Urothelium cell line (cell line): ENCODE data around the gene EOLA1.
"Not testable (repeated sequence)": the region's sequence is repeated elsewhere in the genome, so short reads cannot be mapped to it uniquely, and the experiment has no call there.

Experiments
- DNase-seq: peaks from one replicate; pipeline ENCODE4 v3.0.0; 2011; ENCODE audit warnings: low spot score, mixed read lengths
- FAIRE-seq: peaks from 2 replicates; lab custom pipeline; 2011; peaks lifted over from hg19 to GRCh38; lab: Jason Lieb, UNC

The EOLA1 gene

GRCh38 chrX:149541521-149542047 lies 772 bp downstream of the EOLA1 start:
- no peak for DNase-seq
- no peak for FAIRE-seq

GRCh38 chrX:149545545-149546543 lies 5.0 kb downstream of the EOLA1 start:
- DNase-seq, FAIRE-seq: not testable (repeated sequence)

- not testable (repeated sequence) for FAIRE-seq, DNase-seq
Measured at GRCh38 chrX:149546962-149547361, 6.2 kb downstream of the EOLA1 start.

- FAIRE-seq, DNase-seq: not testable (repeated sequence)
Measured at GRCh38 chrX:149547782-149548181, 7.0 kb downstream of the EOLA1 start.

- DNase-seq, FAIRE-seq: not testable (repeated sequence)
Measured at GRCh38 chrX:149549701-149550100, 8.9 kb downstream of the EOLA1 start, which contains the start of gene HSFX3. TSS of gene HSFX3 (minus strand) at chrX:149549924. CDS start at chrX:149549852, 72 bp downstream.

GRCh38 chrX:149550454-149550853 lies 9.6 kb downstream of the EOLA1 start:
- not testable (repeated sequence) for FAIRE-seq, DNase-seq

- FAIRE-seq, DNase-seq: not testable (repeated sequence)
Measured at GRCh38 chrX:149551245-149551938, 10.6 kb downstream of the EOLA1 start.

GRCh38 chrX:149551939-149552248 lies 11.1 kb downstream of the EOLA1 start:
- not testable (repeated sequence) for FAIRE-seq, DNase-seq

GRCh38 chrX:149555251-149555650 lies 14.4 kb downstream of the EOLA1 start:
- FAIRE-seq, DNase-seq: not testable (repeated sequence)

GRCh38 chrX:149563359-149563758 lies 22.5 kb downstream of the EOLA1 start:
- FAIRE-seq, result no peak
- no peak for DNase-seq

- DNase-seq (no peak), FAIRE-seq (no peak)
Measured at GRCh38 chrX:149567621-149568417, 27.0 kb downstream of the EOLA1 start.

- DNase-seq, result no peak
- no peak for FAIRE-seq
Measured at GRCh38 chrX:149568701-149569296, 28.0 kb downstream of the EOLA1 start.

GRCh38 chrX:149569770-149570169 lies 29.0 kb downstream of the EOLA1 start:
- DNase-seq (no peak), FAIRE-seq (no peak)

- DNase-seq, result no peak
- FAIRE-seq, result no peak
Measured at GRCh38 chrX:149570668-149571067, 29.9 kb downstream of the EOLA1 start.

- DNase-seq (no peak), FAIRE-seq (no peak)
Measured at GRCh38 chrX:149571770-149572169, 31.0 kb downstream of the EOLA1 start.

GRCh38 chrX:149572743-149573142 lies 31.9 kb downstream of the EOLA1 start:
- FAIRE-seq, result no peak
- DNase-seq, result no peak

- not testable (repeated sequence) for FAIRE-seq, DNase-seq
Measured at GRCh38 chrX:149573456-149573855, 32.6 kb downstream of the EOLA1 start.

GRCh38 chrX:149585631-149586030 lies 44.8 kb downstream of the EOLA1 start:
- FAIRE-seq, DNase-seq: not testable (repeated sequence)

- not testable (repeated sequence) for DNase-seq, FAIRE-seq
Measured at GRCh38 chrX:149587359-149587758, 46.5 kb downstream of the EOLA1 start, which contains the start of gene MAGEA9B. TSS of gene MAGEA9B (minus strand) at chrX:149587459. CDS start at chrX:149583179, 4,280 bp downstream.

- FAIRE-seq, DNase-seq: not testable (repeated sequence)
Measured at GRCh38 chrX:149590993-149591392, 50.2 kb downstream of the EOLA1 start.
